Body of pancreas (tissue), 4 donors: Measurements from ENCODE around the gene EYA2.

ENCODE experiments used
- POLR2A ChIP-seq, 3 donors: fragments of 450-650 bp; IDR thresholded peaks; one replicate each; pipeline ENCODE4 v1.6.1; 2016; ENCODE audit warnings: antibody characterized with exemption in 3 of 3, mild to moderate bottlenecking in 2 of 3
- TF ChIP-seq, protein P1 (sequence below), 7 experiments: fragments of 450-650 bp in 4 of 7; fragments of 200-600 bp in 3 of 7; sonication (generic) in 3 of 7; IDR thresholded peaks; one replicate each; pipeline ENCODE4 v1.5.1; 2016 to 2019; ENCODE audit warnings: antibody characterized with exemption in 7 of 7

DNA sequence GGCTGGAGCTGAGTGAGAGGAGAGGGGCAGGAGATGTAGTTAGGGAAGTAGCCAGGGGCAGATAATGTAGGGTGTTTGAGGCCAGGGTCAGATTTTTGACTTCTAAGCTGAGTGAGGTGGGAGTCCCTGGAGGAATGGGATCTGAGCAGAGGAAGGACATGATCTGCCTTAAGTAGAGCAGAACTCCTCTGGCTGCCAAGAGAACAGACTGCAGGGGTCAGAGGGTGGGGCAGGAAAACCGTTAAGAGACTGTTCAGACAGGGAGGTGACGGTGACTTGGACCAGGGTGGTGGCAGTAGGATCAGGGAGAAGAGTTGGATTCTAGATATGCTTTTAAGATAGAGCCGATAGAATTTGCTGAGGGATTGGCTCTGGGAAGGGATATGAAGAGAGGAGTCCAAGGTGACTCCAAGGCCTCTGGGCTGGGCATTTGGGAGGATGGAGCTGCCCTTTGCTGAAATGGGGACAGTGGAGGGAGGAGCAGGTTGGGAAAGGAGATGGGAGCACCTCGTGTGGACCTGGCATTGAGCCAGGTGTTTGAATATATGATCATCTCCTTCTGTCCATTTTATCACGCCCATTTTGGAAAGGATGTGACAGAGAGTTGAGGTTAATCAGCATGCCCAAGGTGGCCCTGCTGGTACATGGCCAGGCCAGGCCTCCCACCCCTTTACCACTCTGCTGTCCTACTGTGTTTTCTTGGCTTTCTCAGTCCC, 18.8 kb downstream of the EYA2 start:
- TF ChIP-seq POLR2A (IDR thresholded peaks at IDR 0.05) = no peak
- TF ChIP-seq, protein P1, sequence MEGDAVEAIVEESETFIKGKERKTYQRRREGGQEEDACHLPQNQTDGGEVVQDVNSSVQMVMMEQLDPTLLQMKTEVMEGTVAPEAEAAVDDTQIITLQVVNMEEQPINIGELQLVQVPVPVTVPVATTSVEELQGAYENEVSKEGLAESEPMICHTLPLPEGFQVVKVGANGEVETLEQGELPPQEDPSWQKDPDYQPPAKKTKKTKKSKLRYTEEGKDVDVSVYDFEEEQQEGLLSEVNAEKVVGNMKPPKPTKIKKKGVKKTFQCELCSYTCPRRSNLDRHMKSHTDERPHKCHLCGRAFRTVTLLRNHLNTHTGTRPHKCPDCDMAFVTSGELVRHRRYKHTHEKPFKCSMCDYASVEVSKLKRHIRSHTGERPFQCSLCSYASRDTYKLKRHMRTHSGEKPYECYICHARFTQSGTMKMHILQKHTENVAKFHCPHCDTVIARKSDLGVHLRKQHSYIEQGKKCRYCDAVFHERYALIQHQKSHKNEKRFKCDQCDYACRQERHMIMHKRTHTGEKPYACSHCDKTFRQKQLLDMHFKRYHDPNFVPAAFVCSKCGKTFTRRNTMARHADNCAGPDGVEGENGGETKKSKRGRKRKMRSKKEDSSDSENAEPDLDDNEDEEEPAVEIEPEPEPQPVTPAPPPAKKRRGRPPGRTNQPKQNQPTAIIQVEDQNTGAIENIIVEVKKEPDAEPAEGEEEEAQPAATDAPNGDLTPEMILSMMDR (IDR thresholded peaks at IDR 0.05) = no peak
